ENCODE results near the gene MOB1B. TPM values are rescaled to one million over a fixed set of nuclear protein-coding genes. Genes with fewer than 3 reads are reported as not detected.

Gene MOB1B
- total and polyA plus RNA-seq, 2 of the 13 experiments (the other 11 are each of a cell fraction or from before 2014, with no cell fraction given) = 3.9 to 4.0 TPM

GRCh38 chr4:70993181-70994068 lies 91.3 kb downstream of the MOB1B start, which contains the start of gene DCK (continued):
- TF ChIP-seq ZNF18 (CRISPR knock-in tag; IDR thresholded peaks at IDR 0.05; ENCODE audit: insufficient replicate concordance) = no peak
- TF ChIP-seq ZNF550 (CRISPR knock-in tag; IDR thresholded peaks at IDR 0.05; ENCODE audit: borderline replicate concordance) = no peak
- no peak for TF ChIP-seq MTA3 (CRISPR knock-in tag; IDR thresholded peaks at IDR 0.05)
- TF ChIP-seq ZNF136 (CRISPR knock-in tag; IDR thresholded peaks at IDR 0.05; ENCODE audit: low read depth) = no peak
- TF ChIP-seq ZNF235 (CRISPR knock-in tag; IDR thresholded peaks at IDR 0.05; ENCODE audit: borderline replicate concordance) = no peak
- peak; percentile 71 for TF ChIP-seq KDM5A (IDR thresholded peaks at IDR 0.05; ENCODE audit: borderline replicate concordance, low read length)
- peak; percentile 90 for TF ChIP-seq TARDBP (CRISPR knock-in tag; IDR thresholded peaks at IDR 0.05)
- TF ChIP-seq FOSL1 (CRISPR knock-in tag; IDR thresholded peaks at IDR 0.05; ENCODE audit: borderline replicate concordance) = no peak
- TF ChIP-seq SMARCC2 (IDR thresholded peaks at IDR 0.05) = no peak
- no peak for TF ChIP-seq ATF7 (IDR thresholded peaks at IDR 0.05)
- TF ChIP-seq ATF7 (CRISPR knock-in tag; IDR thresholded peaks at IDR 0.05) = 0 out of 2 replicates have a peak, but pooled peaks have one; percentile 43
- no peak for TF ChIP-seq GPN1 (CRISPR knock-in tag; IDR thresholded peaks at IDR 0.05; ENCODE audit: borderline replicate concordance)
- no peak for TF ChIP-seq ZBTB37 (CRISPR knock-in tag; IDR thresholded peaks at IDR 0.05)
- peak; percentile 79; the same call in 1 of the 2 replicates for TF ChIP-seq FLYWCH1 (CRISPR knock-in tag; IDR thresholded peaks at IDR 0.05)
- TF ChIP-seq HMGA1 (CRISPR knock-in tag; conservative IDR thresholded peaks at IDR 0.05) = no peak
- TF ChIP-seq ZNF883 (CRISPR knock-in tag; IDR thresholded peaks at IDR 0.05; ENCODE audit: not compliant biosample characterization) = peak; percentile 56
- peak; percentile 77; the same call in 1 of the 2 replicates for TF ChIP-seq MAZ (IDR thresholded peaks at IDR 0.05; ENCODE audit: borderline replicate concordance, low read depth, low read length)
- peak; percentile 69 for TF ChIP-seq MAZ (CRISPR knock-in tag; IDR thresholded peaks at IDR 0.05; ENCODE audit: low read depth)
- TF ChIP-seq ZNF589 (CRISPR knock-in tag; conservative IDR thresholded peaks at IDR 0.05) = 0 out of 2 replicates have a peak, but pooled peaks have one; percentile 37
- TF ChIP-seq ZNF710 (CRISPR knock-in tag; IDR thresholded peaks at IDR 0.05; ENCODE audit: borderline replicate concordance) = no peak
- TF ChIP-seq TGIF2 (CRISPR knock-in tag; IDR thresholded peaks at IDR 0.05) = peak; percentile 40; the same call in 1 of the 2 replicates
- no peak for TF ChIP-seq SMC3 (IDR thresholded peaks at IDR 0.05; ENCODE audit: low read length)
- TF ChIP-seq SSRP1 (CRISPR knock-in tag; IDR thresholded peaks at IDR 0.05) = no peak
- no peak for TF ChIP-seq FOSL2 (CRISPR knock-in tag; IDR thresholded peaks at IDR 0.05)
- TF ChIP-seq THAP11 (CRISPR knock-in tag; IDR thresholded peaks at IDR 0.05) = peak; percentile 84
- no peak for TF ChIP-seq ZNF282 (IDR thresholded peaks at IDR 0.05; ENCODE audit: partially characterized antibody)
- TF ChIP-seq TBL1XR1 (IDR thresholded peaks at IDR 0.05; ENCODE audit: borderline replicate concordance, low read length, partially characterized antibody) = no peak
